ENCODE data around the gene CCDC146.

The CCDC146 gene

GRCh38 chr7:77248154-77248553, 125.7 kb downstream of the CCDC146 start:
- no peak for TF ChIP-seq CTCF (IDR thresholded peaks at IDR 0.05; ENCODE audit: low read length, missing control alignments)
- no peak for DNase-seq (ENCODE audit: low read depth)
- H3K4me3 ChIP-seq (replicated peaks; ENCODE audit: low read depth, low read length), result no peak overlapping the region

- DNase-seq (ENCODE audit: low read depth), result no peak
- TF ChIP-seq CTCF (IDR thresholded peaks at IDR 0.05; ENCODE audit: low read length, missing control alignments), result no peak
- H3K4me3 ChIP-seq (replicated peaks; ENCODE audit: low read depth, low read length), result no peak overlapping the region
Measured at GRCh38 chr7:77252506-77252905, 130.1 kb downstream of the CCDC146 start.

GRCh38 chr7:77253151-77253550, 130.7 kb downstream of the CCDC146 start:
- H3K4me3 ChIP-seq (replicated peaks; ENCODE audit: low read depth, low read length), result no peak overlapping the region
- no peak for DNase-seq (ENCODE audit: low read depth)
- no peak for TF ChIP-seq CTCF (IDR thresholded peaks at IDR 0.05; ENCODE audit: low read length, missing control alignments)

- no peak for DNase-seq (ENCODE audit: low read depth)
- no peak overlapping the region for H3K4me3 ChIP-seq (replicated peaks; ENCODE audit: low read depth, low read length)
- no peak for TF ChIP-seq CTCF (IDR thresholded peaks at IDR 0.05; ENCODE audit: low read length, missing control alignments)
Measured at GRCh38 chr7:77254429-77254828, 132.0 kb downstream of the CCDC146 start.

GRCh38 chr7:77254915-77255314, 132.5 kb downstream of the CCDC146 start:
- no peak for DNase-seq (ENCODE audit: low read depth)
- H3K4me3 ChIP-seq (replicated peaks; ENCODE audit: low read depth, low read length), result no peak overlapping the region
- no peak for TF ChIP-seq CTCF (IDR thresholded peaks at IDR 0.05; ENCODE audit: low read length, missing control alignments)

- H3K4me3 ChIP-seq (replicated peaks; ENCODE audit: low read depth, low read length), result no peak overlapping the region
- TF ChIP-seq CTCF (IDR thresholded peaks at IDR 0.05; ENCODE audit: low read length, missing control alignments), result no peak
- peak; percentile 26 for DNase-seq (ENCODE audit: low read depth)
Measured at GRCh38 chr7:77258014-77258413, 135.6 kb downstream of the CCDC146 start.

- H3K4me3 ChIP-seq (replicated peaks; ENCODE audit: low read depth, low read length), result no peak overlapping the region
- no peak for DNase-seq (ENCODE audit: low read depth)
- TF ChIP-seq CTCF (IDR thresholded peaks at IDR 0.05; ENCODE audit: low read length, missing control alignments), result no peak
Measured at GRCh38 chr7:77258593-77258992, 136.2 kb downstream of the CCDC146 start.
